Activated CD8-positive, alpha-beta T cell treated with anti-CD3 and anti-CD28 coated beads, Interleukin-2, amount 10 ng/mL, durations not matched to agents 7 days and 5 days (primary cell): ENCODE measurements around the gene ZBBX. TPM values are rescaled to one million over a fixed set of nuclear protein-coding genes. Genes with fewer than 3 reads are reported as not detected.
"Not testable (repeated sequence)": the region's sequence is repeated elsewhere in the genome, so short reads cannot be mapped to it uniquely, and the experiment has no call there.

Experiments used
- ATAC-seq: fragments of 150-1000 bp; cut with Tn5 transposase; one replicate; pipeline ENCODE4 v1.10.0; 2021; ENCODE audit warnings: moderate library complexity
- CTCF ChIA-PET: fragments of 350-600 bp; sonication (Branson Sonifier 250); formaldehyde crosslinking; loops from one replicate; lab custom pipeline; 2021; ENCODE audit warnings: antibody characterized with exemption; lab: Charles Lee
- POLR2A ChIA-PET: fragments of 350-600 bp; sonication (Branson Sonifier 250); formaldehyde crosslinking; loops from one replicate; lab custom pipeline; 2021; ENCODE audit warnings: antibody characterized with exemption; lab: Charles Lee
- DNase-seq: peaks from one replicate; pipeline ENCODE4 v3.0.0-alpha.2; 2020
- H3K27ac Mint-ChIP-seq: one replicate; pipeline ENCODE4 v1.8.0; 2021; ENCODE audit warnings: mild to moderate bottlenecking, mixed read lengths
- H3K27me3 Mint-ChIP-seq: one replicate; pipeline ENCODE4 v1.8.0; 2021; ENCODE audit warnings: low read depth, mixed read lengths
- H3K36me3 Mint-ChIP-seq: one replicate; pipeline ENCODE4 v1.8.0; 2021; ENCODE audit warnings: low read depth, mixed read lengths
- H3K4me1 Mint-ChIP-seq: one replicate; pipeline ENCODE4 v1.8.0; 2021; ENCODE audit warnings: low read depth, mixed read lengths
- H3K4me3 Mint-ChIP-seq: one replicate; pipeline ENCODE4 v1.8.0; 2021; ENCODE audit warnings: mild to moderate bottlenecking, mixed read lengths
- H3K9me3 Mint-ChIP-seq: one replicate; pipeline ENCODE4 v1.8.0; 2022; ENCODE audit warnings: mixed read lengths; ENCODE audit not compliant: insufficient read depth
- total RNA-seq, 2 experiments: library from RNA; stranded (reverse); gene quantifications; one replicate each; pipeline ENCODE4 v1.2.3, GENCODE V29; 2021

The ZBBX gene, protein sequence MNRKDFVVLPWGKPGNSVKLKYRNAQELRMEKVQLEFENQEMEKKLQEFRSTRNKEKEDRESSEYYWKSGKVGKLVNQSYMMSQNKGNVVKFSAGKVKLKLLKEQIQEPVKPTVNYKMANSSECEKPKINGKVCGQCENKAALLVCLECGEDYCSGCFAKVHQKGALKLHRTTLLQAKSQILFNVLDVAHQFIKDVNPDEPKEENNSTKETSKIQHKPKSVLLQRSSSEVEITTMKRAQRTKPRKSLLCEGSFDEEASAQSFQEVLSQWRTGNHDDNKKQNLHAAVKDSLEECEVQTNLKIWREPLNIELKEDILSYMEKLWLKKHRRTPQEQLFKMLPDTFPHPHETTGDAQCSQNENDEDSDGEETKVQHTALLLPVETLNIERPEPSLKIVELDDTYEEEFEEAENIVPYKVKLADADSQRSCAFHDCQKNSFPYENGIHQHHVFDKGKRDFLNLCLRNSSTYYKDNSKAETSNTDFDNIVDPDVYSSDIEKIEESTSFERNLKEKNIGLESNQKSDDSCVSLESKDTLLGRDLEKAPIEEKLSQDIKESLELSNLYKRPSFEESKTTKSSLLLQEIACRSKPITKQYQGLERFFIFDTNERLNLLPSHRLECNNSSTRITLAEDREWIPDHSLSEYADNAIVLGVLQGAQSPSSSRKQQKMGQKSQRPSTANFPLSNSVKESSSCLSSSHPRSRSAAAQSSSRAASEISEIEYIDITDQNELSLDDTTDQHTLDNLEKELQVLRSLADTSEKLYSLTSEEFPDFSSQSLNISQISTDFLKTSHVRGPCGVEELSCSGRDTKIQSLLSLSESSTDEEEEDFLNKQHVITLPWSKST
- total RNA-seq: not detected

DNA sequence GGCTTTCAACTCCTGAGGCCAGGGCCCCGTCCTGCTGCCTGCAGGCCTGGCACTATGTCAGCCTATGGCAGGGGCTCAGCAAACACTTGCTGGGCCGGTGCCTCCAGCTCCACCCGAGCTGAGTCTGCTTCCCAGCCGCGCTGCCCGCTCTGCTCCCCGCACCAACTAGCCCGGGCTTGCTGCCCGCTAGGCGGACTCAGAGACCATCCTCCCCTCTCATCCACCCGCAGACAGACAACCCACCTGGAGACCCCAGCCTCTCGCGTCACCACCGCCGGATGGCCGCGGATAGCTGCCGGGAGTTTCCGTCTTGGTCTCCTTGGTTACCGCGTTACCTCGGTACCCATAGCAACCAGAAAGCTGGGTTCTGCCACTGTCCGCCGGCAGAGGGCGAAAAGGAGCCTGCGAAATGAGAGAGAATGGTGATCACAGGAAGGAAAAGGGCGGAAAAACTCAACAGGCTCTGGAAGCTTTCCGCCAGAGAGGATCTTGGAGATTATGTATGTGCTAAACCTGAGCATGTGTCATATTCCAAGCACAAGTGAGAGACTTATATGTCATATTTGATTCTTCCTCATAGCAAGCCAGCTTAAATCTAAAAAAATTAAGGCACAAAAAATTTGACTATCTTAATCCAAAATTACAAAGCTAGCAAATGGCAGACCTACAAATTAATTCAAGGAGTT is at the start of gene ZBBX:
Gene ZBBX (minus strand): TSS at position 294 of the 686 bp plus-strand sequence. CDS start 7,396 bp downstream, outside the sequence.
- ChIA-PET CTCF (interaction anchor here (0.7 to 4.0 kb wide), 31 partner anchors 8 to 691 kb away, joined by 3 to 36 read pairs (median 4); no protein-coding TSS in a partner anchor), POLR2A (interaction anchor here (0.7 kb wide), 1 partner anchor 292 kb away, joined by 3 read pairs; no protein-coding TSS in a partner anchor)
- no peaks in the 10 kb centered on the region for H3K36me3 Mint-ChIP-seq
- H3K9me3 Mint-ChIP-seq: no peaks in the 10 kb centered on the region
- H3K27me3 Mint-ChIP-seq: peaks cover 8% of the 10 kb centered on the region
- peaks cover 6% of the 10 kb centered on the region for H3K4me1 Mint-ChIP-seq
- ATAC-seq: peak; percentile 92
- H3K4me3 Mint-ChIP-seq: peak within 1 kb of the TSS; percentile 73
- no peak within 1 kb of the TSS for H3K27ac Mint-ChIP-seq
- peak; percentile 88 for DNase-seq

DNA sequence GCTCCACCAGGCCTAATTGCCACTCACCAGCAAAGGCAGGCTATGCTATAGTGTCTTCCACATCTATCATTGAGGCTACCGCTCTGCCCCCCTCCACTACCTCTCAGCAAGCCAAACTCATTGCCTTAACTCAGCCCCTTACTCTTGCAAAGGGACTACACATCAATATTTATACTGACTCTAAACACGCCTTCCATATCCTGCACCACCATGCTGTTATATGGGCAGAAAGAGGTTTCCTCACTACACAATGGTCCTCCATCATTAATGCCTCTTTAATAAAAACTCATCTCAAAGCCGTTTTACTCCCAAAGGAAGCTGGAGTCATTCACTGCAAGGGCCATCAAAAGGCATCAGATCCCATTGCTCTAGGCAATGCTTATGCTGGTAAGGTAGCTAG is 46.9 kb upstream of the ZBBX start:
- DNase-seq, H3K4me3 Mint-ChIP-seq, H3K27me3 Mint-ChIP-seq, CTCF ChIA-PET, H3K4me1 Mint-ChIP-seq, H3K9me3 Mint-ChIP-seq, POLR2A ChIA-PET, H3K27ac Mint-ChIP-seq, ATAC-seq, H3K36me3 Mint-ChIP-seq: not testable (repeated sequence)

GRCh38 chr3:167422396-167422795 is 42.3 kb upstream of the ZBBX start:
- H3K27me3 Mint-ChIP-seq, H3K36me3 Mint-ChIP-seq, DNase-seq, H3K4me1 Mint-ChIP-seq, H3K4me3 Mint-ChIP-seq, ATAC-seq, H3K9me3 Mint-ChIP-seq, H3K27ac Mint-ChIP-seq, POLR2A ChIA-PET: not testable (repeated sequence)
- CTCF ChIA-PET: interaction anchor here (1.1 kb wide), 1 partner anchor 42 kb away, joined by 3 read pairs; the partner anchor contains the start of gene ZBBX

- CTCF ChIA-PET: interaction anchor here (1.8 kb wide), 1 partner anchor 276 kb away, joined by 4 read pairs; no protein-coding TSS in a partner anchor
- H3K4me3 Mint-ChIP-seq: no peak overlapping the region
- H3K27me3 Mint-ChIP-seq: no peaks in the 10 kb centered on the region
- no peaks in the 10 kb centered on the region for H3K9me3 Mint-ChIP-seq
- POLR2A ChIA-PET: no interaction called here
- H3K4me1 Mint-ChIP-seq: no peaks in the 10 kb centered on the region
- no peak overlapping the region for H3K27ac Mint-ChIP-seq
- ATAC-seq (no peak), DNase-seq (no peak)
- no peaks in the 10 kb centered on the region for H3K36me3 Mint-ChIP-seq
Measured at GRCh38 chr3:167409611-167410010, 29.5 kb upstream of the ZBBX start.

DNA sequence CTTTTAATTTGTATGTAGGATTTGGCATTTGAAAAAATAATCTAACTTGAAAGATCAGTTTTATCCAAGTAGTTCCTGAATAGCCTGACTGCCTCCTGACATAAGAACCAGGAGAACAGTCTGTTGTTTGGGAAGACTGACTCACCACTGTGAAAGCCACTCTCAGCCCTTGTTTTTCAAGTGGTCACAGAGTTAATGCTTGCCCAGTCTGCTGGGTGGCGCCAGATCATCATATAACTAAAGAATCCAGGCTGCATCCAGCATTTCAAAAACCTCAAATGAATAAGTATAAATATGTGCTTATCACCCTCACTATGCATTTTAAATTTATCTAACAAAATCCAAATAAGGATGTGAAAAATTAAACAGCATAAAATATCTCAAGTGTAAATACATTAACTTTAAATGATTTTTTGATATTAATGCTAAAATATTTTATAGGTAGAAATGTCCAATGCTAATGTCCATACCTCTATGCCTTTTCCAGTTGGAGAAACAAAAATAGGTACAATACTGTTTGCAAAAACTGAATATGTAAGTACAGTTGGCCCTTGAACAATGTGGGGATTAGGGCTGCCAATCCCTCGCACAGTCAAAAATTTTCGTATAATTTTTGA is 26.9 kb upstream of the ZBBX start:
- Mint-ChIP-seq H3K9me3 (no peaks in the 10 kb centered on the region), H3K4me1 (no peaks in the 10 kb centered on the region), H3K4me3 (no peak overlapping the region), H3K27ac (no peak overlapping the region), H3K36me3 (no peaks in the 10 kb centered on the region), H3K27me3 (no peaks in the 10 kb centered on the region)
- ChIA-PET CTCF (no interaction called here), POLR2A (no interaction called here)
- ATAC-seq (no peak), DNase-seq (no peak)

DNA sequence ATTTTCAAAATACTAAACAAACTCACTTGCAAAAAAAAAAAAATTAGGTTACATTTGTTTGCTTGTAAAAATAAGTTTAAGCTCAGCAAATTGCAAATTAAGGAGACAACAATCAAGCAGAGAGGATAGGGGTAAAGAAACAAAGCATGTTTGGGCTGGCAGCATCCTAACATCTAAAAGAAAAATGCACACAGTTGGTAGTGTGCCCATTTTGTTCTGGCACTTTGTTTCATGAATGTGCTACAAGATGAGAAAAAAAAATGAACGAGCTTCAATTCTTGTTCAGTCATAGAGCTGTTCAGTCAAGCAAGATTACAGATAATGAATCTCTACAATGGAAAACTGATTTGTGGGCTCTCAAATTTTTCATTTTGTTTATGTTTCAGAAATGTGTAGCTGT is 17.7 kb upstream of the ZBBX start:
- ChIA-PET CTCF (no interaction called here), POLR2A (no interaction called here)
- Mint-ChIP-seq H3K4me3 (no peak overlapping the region), H3K4me1 (no peaks in the 10 kb centered on the region), H3K9me3 (no peaks in the 10 kb centered on the region), H3K27ac (no peak overlapping the region), H3K27me3 (peaks cover under 1% of the 10 kb centered on the region), H3K36me3 (no peaks in the 10 kb centered on the region)
- DNase-seq: no peak
- ATAC-seq: no peak

DNA sequence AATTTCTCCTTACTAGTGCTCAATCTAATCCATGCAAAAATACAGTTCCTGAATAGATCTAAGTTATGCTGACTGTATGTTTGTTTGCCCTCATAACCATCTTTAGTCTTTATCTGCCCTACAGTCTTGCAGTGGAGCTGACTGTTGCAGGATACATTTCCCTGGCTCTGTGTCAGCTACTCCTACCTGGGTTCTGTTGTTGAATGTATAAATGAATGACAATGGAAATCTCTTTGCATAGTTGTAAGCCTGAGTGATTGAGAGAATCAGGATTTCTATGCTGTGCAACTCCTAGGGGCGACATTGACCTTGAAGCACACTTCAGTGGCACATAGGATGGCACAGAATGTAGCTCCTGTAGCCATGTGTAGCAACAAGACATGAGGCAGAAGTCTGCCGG is 16.0 kb upstream of the ZBBX start:
- ChIA-PET CTCF (no interaction called here), POLR2A (no interaction called here)
- ATAC-seq (no peak), DNase-seq (no peak)
- Mint-ChIP-seq H3K36me3 (no peaks in the 10 kb centered on the region), H3K9me3 (no peaks in the 10 kb centered on the region), H3K27me3 (peaks cover 3% of the 10 kb centered on the region), H3K4me3 (no peak overlapping the region), H3K4me1 (no peaks in the 10 kb centered on the region), H3K27ac (no peak overlapping the region)

- POLR2A ChIA-PET: no interaction called here
- no peaks in the 10 kb centered on the region for H3K4me1 Mint-ChIP-seq
- H3K4me3 Mint-ChIP-seq: no peak overlapping the region
- ATAC-seq (no peak), DNase-seq (no peak)
- peaks cover 3% of the 10 kb centered on the region for H3K27me3 Mint-ChIP-seq
- CTCF ChIA-PET: no interaction called here
- no peaks in the 10 kb centered on the region for H3K9me3 Mint-ChIP-seq
- no peaks in the 10 kb centered on the region for H3K36me3 Mint-ChIP-seq
- H3K27ac Mint-ChIP-seq: no peak overlapping the region
Measured at GRCh38 chr3:167394003-167394402, 13.9 kb upstream of the ZBBX start.

- DNase-seq (no peak), ATAC-seq (no peak)
- Mint-ChIP-seq H3K4me3 (no peak overlapping the region), H3K9me3 (no peaks in the 10 kb centered on the region), H3K27ac (no peak overlapping the region), H3K4me1 (peaks cover 6% of the 10 kb centered on the region), H3K36me3 (no peaks in the 10 kb centered on the region), H3K27me3 (peaks cover 8% of the 10 kb centered on the region)
- CTCF ChIA-PET: interaction anchor here (0.9 to 4.0 kb wide), 4 partner anchors 302 to 500 kb away, joined by 3 to 36 read pairs (median 17); no protein-coding TSS in a partner anchor
- POLR2A ChIA-PET: no interaction called here
Measured at GRCh38 chr3:167382155-167382554, 2.1 kb upstream of the ZBBX start.

DNA sequence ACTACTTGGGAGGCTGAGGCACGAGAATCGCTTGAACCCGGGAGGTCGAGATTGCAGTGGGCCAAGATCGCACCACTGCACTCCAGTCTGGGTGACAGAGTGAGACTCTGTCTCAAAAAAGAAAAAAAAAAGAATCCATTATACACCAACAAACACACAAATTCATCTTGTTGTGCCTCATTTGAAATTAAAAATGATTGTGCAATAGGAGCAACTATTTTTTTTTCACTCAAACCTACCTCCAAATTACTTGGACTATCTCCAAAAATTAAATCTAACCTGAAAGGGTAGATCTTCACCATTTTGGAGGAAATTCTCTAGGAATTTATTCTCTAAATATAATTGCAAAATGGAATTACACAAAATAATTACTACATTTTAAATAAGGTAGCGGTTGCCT is 4.6 kb downstream of the ZBBX start:
- no peak for ATAC-seq
- POLR2A ChIA-PET: no interaction called here
- no peak overlapping the region for H3K27ac Mint-ChIP-seq
- H3K9me3 Mint-ChIP-seq: no peaks in the 10 kb centered on the region
- H3K27me3 Mint-ChIP-seq: peaks cover 6% of the 10 kb centered on the region
- peaks cover 6% of the 10 kb centered on the region for H3K4me1 Mint-ChIP-seq
- CTCF ChIA-PET: no interaction called here
- no peak overlapping the region for H3K4me3 Mint-ChIP-seq
- H3K36me3 Mint-ChIP-seq: no peaks in the 10 kb centered on the region
- no peak for DNase-seq

DNA sequence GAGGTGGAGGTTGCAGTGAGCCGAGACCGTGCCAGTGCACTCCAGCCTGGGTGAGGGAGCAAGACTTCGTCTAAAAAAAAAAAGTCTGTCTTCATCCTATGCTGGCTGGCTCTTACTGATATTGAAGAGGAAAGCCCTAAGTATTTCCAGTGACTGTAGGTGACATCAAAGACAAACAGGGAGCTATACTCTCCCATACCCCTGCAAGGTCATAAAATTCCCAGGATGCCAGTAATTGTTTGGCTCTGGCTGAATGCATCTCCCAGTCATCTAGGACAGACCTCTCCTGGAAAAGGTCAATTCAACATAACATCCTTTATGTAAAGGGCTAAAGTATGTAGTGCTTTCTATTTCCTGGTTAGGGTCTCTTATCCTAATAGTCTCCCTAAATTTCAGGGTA is 8.0 kb downstream of the ZBBX start:
- Mint-ChIP-seq H3K4me3 (no peak overlapping the region), H3K27ac (no peak overlapping the region), H3K27me3 (peaks cover 2% of the 10 kb centered on the region), H3K36me3 (no peaks in the 10 kb centered on the region), H3K9me3 (no peaks in the 10 kb centered on the region), H3K4me1 (no peaks in the 10 kb centered on the region)
- CTCF ChIA-PET: interaction anchor here (0.9 kb wide), 1 partner anchor 8 kb away, joined by 4 read pairs; the partner anchor contains the start of gene ZBBX
- ATAC-seq (no peak), DNase-seq (no peak)
- POLR2A ChIA-PET: no interaction called here
